ENCODE results near the gene EEFSEC.

The EEFSEC gene

DNA sequence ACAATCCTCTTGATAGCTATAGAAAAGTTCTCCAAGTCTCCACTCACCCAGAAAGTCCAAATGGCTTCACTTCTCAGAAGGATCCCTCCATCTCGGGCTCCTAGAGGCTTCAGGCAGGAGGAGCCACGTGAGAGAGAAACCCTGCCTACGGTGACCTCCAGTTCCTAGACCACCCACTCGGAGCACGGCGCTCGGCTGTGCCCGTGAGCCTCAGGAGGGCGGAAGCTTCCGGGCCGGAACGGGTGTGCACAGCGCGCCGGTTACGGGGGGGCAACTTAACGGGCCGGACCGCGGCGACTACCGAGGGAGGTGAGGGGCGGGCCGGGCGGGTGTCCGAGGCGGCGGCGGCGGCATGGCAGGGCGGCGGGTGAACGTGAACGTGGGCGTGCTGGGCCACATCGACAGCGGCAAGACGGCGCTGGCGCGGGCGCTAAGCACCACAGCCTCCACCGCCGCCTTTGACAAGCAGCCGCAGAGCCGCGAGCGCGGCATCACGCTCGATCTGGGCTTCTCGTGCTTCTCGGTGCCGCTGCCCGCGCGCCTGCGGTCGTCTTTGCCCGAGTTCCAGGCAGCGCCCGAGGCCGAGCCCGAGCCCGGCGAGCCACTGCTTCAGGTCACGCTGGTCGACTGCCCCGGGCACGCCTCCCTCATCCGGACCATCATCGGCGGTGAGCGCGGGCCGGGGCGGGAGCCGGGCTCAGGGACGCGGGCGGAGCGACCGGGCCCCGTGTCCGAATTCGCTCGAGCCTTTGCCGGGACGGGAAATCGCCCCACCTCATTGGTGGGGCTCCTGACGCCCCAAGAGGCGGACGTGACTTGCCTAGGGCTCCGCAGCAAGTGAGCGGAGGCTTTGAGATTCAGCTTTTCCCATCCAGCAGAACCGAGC, at the start of gene EEFSEC:
Gene EEFSEC, plus strand, starts transcription at position 326 of the 886 bp plus-strand sequence. Its CDS starts 27 bp downstream, at position 353.
- TF ChIP-seq, protein P1, sequence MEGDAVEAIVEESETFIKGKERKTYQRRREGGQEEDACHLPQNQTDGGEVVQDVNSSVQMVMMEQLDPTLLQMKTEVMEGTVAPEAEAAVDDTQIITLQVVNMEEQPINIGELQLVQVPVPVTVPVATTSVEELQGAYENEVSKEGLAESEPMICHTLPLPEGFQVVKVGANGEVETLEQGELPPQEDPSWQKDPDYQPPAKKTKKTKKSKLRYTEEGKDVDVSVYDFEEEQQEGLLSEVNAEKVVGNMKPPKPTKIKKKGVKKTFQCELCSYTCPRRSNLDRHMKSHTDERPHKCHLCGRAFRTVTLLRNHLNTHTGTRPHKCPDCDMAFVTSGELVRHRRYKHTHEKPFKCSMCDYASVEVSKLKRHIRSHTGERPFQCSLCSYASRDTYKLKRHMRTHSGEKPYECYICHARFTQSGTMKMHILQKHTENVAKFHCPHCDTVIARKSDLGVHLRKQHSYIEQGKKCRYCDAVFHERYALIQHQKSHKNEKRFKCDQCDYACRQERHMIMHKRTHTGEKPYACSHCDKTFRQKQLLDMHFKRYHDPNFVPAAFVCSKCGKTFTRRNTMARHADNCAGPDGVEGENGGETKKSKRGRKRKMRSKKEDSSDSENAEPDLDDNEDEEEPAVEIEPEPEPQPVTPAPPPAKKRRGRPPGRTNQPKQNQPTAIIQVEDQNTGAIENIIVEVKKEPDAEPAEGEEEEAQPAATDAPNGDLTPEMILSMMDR (IDR thresholded peaks at IDR 0.05; ENCODE audit: control insufficient read depth, insufficient read depth, low read depth, low read length, missing control alignments): no peak
- DNase-seq (ENCODE audit: low read depth): peak; percentile 31

DNA sequence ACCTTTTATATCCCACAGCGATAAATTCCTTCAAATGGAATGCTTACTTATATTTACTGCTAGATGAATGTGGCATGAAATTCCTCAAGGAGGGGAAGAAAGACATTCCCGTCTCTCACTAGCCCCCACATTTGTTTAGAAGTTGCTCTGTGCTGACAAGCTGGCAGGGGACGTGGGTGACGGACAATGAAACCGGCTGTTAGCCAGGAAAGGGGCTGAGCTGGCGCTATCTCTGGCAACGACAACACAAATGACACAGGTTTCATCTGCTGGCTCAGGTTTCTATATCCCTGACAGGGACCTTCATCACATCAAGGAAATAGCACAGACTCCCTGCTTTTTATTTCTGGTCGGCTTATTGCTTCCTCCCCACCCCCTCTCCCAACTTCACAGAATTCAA, 45.4 kb upstream of the EEFSEC start:
- no peak for DNase-seq (ENCODE audit: low read depth)
- TF ChIP-seq, protein P1 (IDR thresholded peaks at IDR 0.05; ENCODE audit: control insufficient read depth, insufficient read depth, low read depth, low read length, missing control alignments): no peak
- H3K4me3 ChIP-seq (ENCODE audit: control insufficient read depth, low read depth, low read length): no peak overlapping the region

More for the DNA sequence above, at the start of gene EEFSEC:
- peak within 1 kb of the TSS; percentile 64 for H3K4me3 ChIP-seq (ENCODE audit: control insufficient read depth, low read depth, low read length)

DNA sequence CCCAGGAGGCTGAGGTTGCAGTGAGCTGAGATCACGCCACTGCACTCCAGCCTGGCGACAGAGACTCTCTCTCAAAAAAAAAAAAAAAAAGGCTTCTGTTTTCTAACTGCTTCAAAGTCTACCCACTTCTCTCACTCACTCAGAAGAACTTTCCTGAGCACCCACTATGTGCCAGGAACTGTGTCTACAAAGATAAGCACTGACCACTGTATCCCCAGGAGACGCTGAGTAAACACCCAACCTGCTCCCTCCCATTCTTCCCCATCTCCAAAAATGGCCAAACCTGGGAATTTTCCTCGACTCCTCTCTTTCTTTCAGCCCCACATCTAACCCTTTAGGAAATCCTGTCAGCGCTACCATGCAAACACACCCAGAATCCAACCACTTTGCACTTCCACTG, 42.1 kb upstream of the EEFSEC start:
- TF ChIP-seq, protein P1 (IDR thresholded peaks at IDR 0.05; ENCODE audit: control insufficient read depth, insufficient read depth, low read depth, low read length, missing control alignments): no peak
- no peak overlapping the region for H3K4me3 ChIP-seq (ENCODE audit: control insufficient read depth, low read depth, low read length)
- DNase-seq (ENCODE audit: low read depth): no peak

DNA sequence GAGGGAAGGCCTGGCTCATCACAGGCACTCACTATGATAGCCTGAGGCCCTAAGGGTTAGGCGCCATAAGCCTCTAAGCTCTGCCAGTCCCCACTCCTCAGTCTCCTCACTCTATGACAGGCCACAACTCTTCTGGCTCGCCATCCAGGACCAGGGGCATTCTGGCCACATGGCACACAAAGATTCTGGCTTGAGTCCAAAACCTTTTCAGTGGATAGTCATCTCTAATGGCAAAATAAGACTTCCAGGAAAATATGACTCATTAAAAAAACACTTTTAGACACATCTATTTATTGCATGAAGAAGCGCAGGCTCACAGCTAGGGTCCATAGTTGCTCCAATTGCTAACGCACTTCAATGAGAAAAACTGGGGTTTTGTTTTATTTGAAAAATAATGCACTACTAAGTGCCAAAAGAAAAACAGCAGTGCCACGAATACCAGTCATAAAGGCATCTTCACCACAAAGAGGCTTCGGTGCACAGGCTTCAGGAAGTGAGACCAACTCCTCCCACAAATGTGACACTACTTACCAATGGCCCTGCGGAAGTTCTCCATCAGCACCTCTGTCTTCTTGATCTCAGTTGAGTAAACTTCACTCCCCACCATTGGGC, 40.8 kb upstream of the EEFSEC start:
- DNase-seq (ENCODE audit: low read depth): peak; percentile 71
- H3K4me3 ChIP-seq (ENCODE audit: control insufficient read depth, low read depth, low read length): no peak overlapping the region
- TF ChIP-seq, protein P1 (IDR thresholded peaks at IDR 0.05; ENCODE audit: control insufficient read depth, insufficient read depth, low read depth, low read length, missing control alignments): peak; percentile 14

DNA sequence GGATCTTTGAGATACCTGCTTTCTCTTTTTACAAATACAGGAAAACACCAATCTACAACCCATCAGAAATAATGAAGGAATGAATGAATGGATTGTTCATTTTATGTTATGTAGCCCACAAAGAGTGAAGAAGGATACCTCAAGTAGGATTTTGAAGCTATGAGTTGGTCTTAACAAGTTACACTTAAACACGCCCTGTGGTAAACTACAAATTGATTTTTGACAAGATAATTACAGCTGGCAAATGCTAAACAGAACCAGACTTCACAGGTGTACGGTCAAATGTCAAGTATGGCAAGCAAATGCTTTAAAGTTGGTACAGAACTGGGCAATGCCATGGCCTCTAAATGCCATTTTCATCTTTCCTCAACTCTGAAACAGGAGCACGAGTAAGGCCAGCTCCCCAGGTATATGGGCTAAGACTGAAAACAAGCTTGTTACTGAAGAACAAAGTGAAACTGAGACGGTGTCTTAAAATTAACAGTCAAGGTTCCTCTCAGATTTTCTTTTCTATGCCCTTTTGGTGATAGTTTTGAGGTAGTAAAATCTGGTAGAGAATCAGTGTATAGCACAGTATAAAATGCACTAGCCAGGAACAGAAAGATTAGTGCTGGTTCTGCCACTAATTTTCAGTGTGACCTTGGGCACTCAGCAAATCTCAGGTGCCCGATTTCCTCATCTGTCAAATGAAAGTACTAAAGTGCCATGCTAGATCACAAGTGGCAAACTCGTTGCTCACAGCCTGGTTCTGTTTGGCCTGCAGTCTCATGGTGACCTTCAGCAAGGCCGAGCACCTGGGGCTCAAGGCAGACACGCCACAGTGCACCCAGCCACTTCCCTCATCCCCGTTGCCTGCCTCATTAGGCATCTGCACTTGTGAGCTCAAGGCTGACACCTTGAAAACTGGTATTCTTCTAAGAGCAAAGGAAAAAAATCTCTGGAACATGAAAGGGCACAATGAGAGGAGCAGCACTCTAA, 39.2 kb upstream of the EEFSEC start:
- DNase-seq (ENCODE audit: low read depth): no peak
- no peak overlapping the region for H3K4me3 ChIP-seq (ENCODE audit: control insufficient read depth, low read depth, low read length)
- TF ChIP-seq, protein P1 (IDR thresholded peaks at IDR 0.05; ENCODE audit: control insufficient read depth, insufficient read depth, low read depth, low read length, missing control alignments): no peak

GRCh38 chr3:128122013-128122412, 31.3 kb upstream of the EEFSEC start:
- TF ChIP-seq, protein P1 (IDR thresholded peaks at IDR 0.05; ENCODE audit: control insufficient read depth, insufficient read depth, low read depth, low read length, missing control alignments): no peak
- no peak overlapping the region for H3K4me3 ChIP-seq (ENCODE audit: control insufficient read depth, low read depth, low read length)
- no peak for DNase-seq (ENCODE audit: low read depth)

Data from AG09309 (cell line).